Panc1 (cell line): ENCODE measurements around the gene ELOVL6. TPM values are rescaled to one million over a fixed set of nuclear protein-coding genes. Genes with fewer than 3 reads are reported as not detected.

Experiments
- ATAC-seq: fragments of 200-7000 bp; cut with Tn5 transposase; 2 replicates; pipeline ENCODE4 v1.9.1; 2020; ENCODE audit warnings: mild to moderate bottlenecking, moderate library complexity
- BruUV-seq: library from RNA; stranded (reverse); fragments of 400-500 nt; replicated peaks from 2 replicates; lab custom pipeline; 2021; lab: Mats Ljungman, UMichigan
- CTCF ChIA-PET: fragments of 300-600 bp; sonication (Branson Sonifier 250); formaldehyde crosslinking; loops from one replicate; lab custom pipeline; 2022; ENCODE audit warnings: antibody characterized with exemption; lab: Charles Lee
- POLR2A ChIA-PET: fragments of 300-600 bp; sonication (Branson Sonifier 250); formaldehyde crosslinking; loops from one replicate; lab custom pipeline; 2022; ENCODE audit warnings: antibody characterized with exemption; lab: Charles Lee
- DNase-seq: peaks from one replicate; pipeline ENCODE4 v3.0.0-alpha.2; 2010; ENCODE audit warnings: low read depth, low spot score
- H3K27ac ChIP-seq: 2 replicates; pipeline ENCODE4 v1.5.1; 2011; ENCODE audit warnings: mild to moderate bottlenecking, low read length, inconsistent platforms
- H3K27me3 ChIP-seq: fragments of 200-500 bp; sonication (Bioruptor generic); 2 replicates; pipeline ENCODE4 v1.6.0; 2014; ENCODE audit warnings: low read length, inconsistent platforms; ENCODE audit not compliant: control insufficient read depth, insufficient read depth
- H3K36me3 ChIP-seq: fragments of 200-500 bp; sonication (Bioruptor generic); 2 replicates; pipeline ENCODE4 v1.5.1; 2014; ENCODE audit warnings: inconsistent platforms, mild to moderate bottlenecking, low read length, moderate library complexity; ENCODE audit not compliant: control insufficient read depth, insufficient read depth
- H3K4me1 ChIP-seq: 2 replicates; pipeline ENCODE4 v1.5.1; 2011; ENCODE audit warnings: inconsistent platforms, mild to moderate bottlenecking, low read length, moderate library complexity; ENCODE audit not compliant: control insufficient read depth, insufficient read depth
- H3K4me3 ChIP-seq, 2 experiments: 2 replicates each; pipeline ENCODE4 v1.5.1; 2011 to 2012; ENCODE audit warnings: low read depth in 2 of 2, low read length in 2 of 2, mild to moderate bottlenecking in 2 of 2, inconsistent platforms in 1 of 2, moderate library complexity in 1 of 2
- H3K9me3 ChIP-seq: fragments of 200-500 bp; sonication (Bioruptor generic); 2 replicates; pipeline ENCODE4 v1.5.1; 2014; ENCODE audit warnings: low read depth, mild to moderate bottlenecking, inconsistent platforms, low read length, moderate library complexity; ENCODE audit not compliant: control insufficient read depth, insufficient read depth
- CTCF ChIP-seq: fragments of 450-650 bp; IDR thresholded peaks from 2 replicates; pipeline ENCODE4 v1.5.1; 2017; ENCODE audit warnings: mild to moderate bottlenecking
- POLR2AphosphoS5 ChIP-seq: IDR thresholded peaks from 2 replicates; pipeline ENCODE4 v1.6.1; 2012; ENCODE audit warnings: mild to moderate bottlenecking, low read depth, low read length, moderate library complexity
- REST ChIP-seq, 2 experiments: IDR thresholded peaks; 2 replicates each; pipeline ENCODE4 v1.6.1; 2011 to 2012; ENCODE audit warnings: low read depth in 2 of 2, control low read depth in 1 of 2, low read length in 1 of 2, mild to moderate bottlenecking in 1 of 2, moderate library complexity in 1 of 2; ENCODE audit not compliant: insufficient read depth in 1 of 2
- SIN3A ChIP-seq: IDR thresholded peaks from 2 replicates; pipeline ENCODE4 v1.6.1; 2012; ENCODE audit warnings: low read depth, mild to moderate bottlenecking, low read length, moderate library complexity, borderline replicate concordance; ENCODE audit not compliant: insufficient read depth
- TCF7L2 ChIP-seq: IDR thresholded peaks from 2 replicates; pipeline ENCODE4 v1.6.1; 2011; ENCODE audit warnings: mild to moderate bottlenecking, low read depth, low read length, inconsistent platforms
- in situ Hi-C: cut with HindIII; loops from 2 replicates; pipeline ENCODE4 v1.10.0; 2016; ENCODE audit warnings: low sequenced_read_pairs, low pct_unique_long_range_greater_than_20kb
- intact Hi-C: fragments of 100-400 bp; cut with micrococcal nuclease; formaldehyde crosslinking; loops from one replicate; pipeline ENCODE4 v1.10.0; 2022; ENCODE audit not compliant: unreplicated experiment
- total RNA-seq: library from RNA; stranded (reverse); gene quantifications from one replicate; pipeline ENCODE4 v1.2.1, GENCODE V29; 2021; ENCODE audit not compliant: unreplicated experiment

Gene ELOVL6
- total RNA-seq, 1 experiment from 2014 or later = 0.54 TPM

DNA sequence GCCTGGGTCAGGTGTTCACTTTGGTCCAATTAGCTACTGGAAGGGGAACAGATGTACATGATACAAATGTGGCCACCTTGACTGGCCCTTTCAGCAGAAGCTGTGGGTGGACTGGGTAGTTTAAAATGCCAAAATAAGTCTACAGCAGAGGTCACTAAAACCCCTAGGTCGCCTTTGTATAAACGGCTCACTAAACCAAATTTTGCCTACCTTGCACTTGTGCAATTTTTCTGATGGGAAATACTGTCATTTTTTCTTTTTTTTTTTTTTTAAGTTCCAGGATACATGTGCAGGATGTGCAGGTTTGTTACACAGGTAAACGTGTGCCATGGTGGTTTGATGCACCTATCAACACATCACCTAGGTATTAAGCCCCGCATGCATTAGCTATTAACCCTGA lies 176.0 kb downstream of the ELOVL6 start:
- DNase-seq (no peak), ATAC-seq (no peak)
- in situ Hi-C loops (no loop called here), intact Hi-C loops (no loop called here)
- Histone ChIP-seq H3K9me3 (no peaks in the 10 kb centered on the region), H3K4me3 (no peak overlapping the region), H3K27ac (no peak overlapping the region), H3K4me1 (no peaks in the 10 kb centered on the region), H3K27me3 (no peaks in the 10 kb centered on the region), H3K36me3 (no peaks in the 10 kb centered on the region)
- TF ChIP-seq SIN3A = no peak
- TF ChIP-seq REST (IDR thresholded peaks at IDR 0.05; ENCODE audit: insufficient read depth in 1 of 2, low read depth in 2 of 2, low read length in 1 of 2) = no peak
- no peak for TF ChIP-seq TCF7L2
- TF ChIP-seq POLR2AphosphoS5 = no peak
- no peak for TF ChIP-seq CTCF
- ChIA-PET CTCF (no interaction called here), POLR2A (no interaction called here)
- BruUV-seq = no TSS peak

DNA sequence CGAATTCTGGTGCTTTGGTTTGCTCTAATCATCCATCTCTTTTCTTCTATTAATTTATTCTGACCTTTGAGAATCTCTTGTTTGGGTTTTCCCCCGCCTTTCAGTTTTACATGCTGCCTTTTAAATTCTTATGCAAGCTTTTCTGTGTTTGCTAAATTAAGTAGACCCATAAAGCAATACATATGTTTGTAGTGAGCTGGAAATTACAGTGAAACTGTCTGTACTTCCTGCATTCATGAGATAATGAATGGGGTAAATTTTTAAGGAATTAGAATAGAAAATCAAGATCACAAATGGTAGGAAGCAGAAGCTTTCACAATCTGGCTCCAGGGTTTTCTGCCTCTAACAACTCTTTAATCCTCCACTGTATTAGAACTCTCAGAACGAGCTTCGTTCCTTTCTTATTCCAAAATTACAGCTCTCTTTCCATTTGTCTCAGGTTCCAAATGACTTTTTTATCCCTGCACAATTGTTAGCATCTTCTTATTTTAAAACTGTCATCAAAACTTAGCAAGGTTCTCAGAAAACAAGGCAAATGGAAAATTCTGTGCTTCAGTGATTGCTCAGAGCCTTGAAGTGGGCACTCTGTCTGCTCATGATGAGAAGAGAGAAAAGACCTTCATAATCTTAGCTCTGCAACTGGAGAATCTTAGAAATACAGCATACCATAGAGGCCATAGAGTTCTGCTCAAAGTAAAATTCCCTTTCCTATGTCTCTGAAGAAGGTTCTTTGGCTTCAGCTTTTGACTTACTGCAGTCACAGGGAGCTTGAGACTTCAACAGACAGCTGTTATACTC lies 177.6 kb downstream of the ELOVL6 start:
- CTCF ChIA-PET = no interaction called here
- intact Hi-C loops = no loop called here

More for the DNA sequence above, 177.6 kb downstream of the ELOVL6 start:
- BruUV-seq = no TSS peak
- POLR2A ChIA-PET = no interaction called here
- no peak for ATAC-seq
- Histone ChIP-seq H3K27ac (no peak overlapping the region), H3K36me3 (no peaks in the 10 kb centered on the region), H3K4me3 (no peak overlapping the region), H3K4me1 (no peaks in the 10 kb centered on the region), H3K27me3 (no peaks in the 10 kb centered on the region), H3K9me3 (no peaks in the 10 kb centered on the region)
- DNase-seq = no peak
- TF ChIP-seq REST (IDR thresholded peaks at IDR 0.05; ENCODE audit: insufficient read depth in 1 of 2, low read depth in 2 of 2, low read length in 1 of 2) (no peak), POLR2AphosphoS5 (no peak)
- in situ Hi-C loops = no loop called here
